UCSD-AML1 (cell line): ENCODE data around the gene CBFA2T3.
A peak's percentile ranks its signal among the peaks of the same experiment; 100 is the strongest.
"Not testable (repeated sequence)": the region's sequence is repeated elsewhere in the genome, so short reads cannot be mapped to it uniquely, and the experiment has no call there.

Source experiments
- DNase-seq: peaks from one replicate; lab custom pipeline; 2025; ENCODE audit not compliant: unreplicated experiment; lab: John Stamatoyannopoulos, UW

CBFA2T3 gene

GRCh38 chr16:89013111-89013510, 36.1 kb upstream of the CBFA2T3 start:
- DNase-seq: no peak

DNA sequence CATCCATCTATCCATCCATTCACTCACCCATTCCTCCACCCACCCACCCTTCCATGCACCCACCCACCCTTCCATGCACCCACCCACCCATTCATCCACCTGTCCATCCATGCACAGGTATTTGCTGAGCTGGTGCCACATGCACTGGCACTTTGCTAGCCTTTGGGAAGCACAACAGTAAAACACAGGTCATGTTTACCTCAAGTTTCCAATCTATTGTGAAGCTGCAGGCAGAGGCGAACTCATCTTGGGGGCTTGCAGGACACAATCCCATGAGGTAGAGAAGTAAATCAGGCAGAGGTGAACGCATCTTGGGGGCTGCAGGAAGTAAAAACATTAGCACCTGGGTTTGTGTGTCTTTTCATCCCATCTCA, 35.6 kb upstream of the CBFA2T3 start:
- DNase-seq: no peak

- no peak for DNase-seq
Observed at GRCh38 chr16:89011909-89012621, 35.1 kb upstream of the CBFA2T3 start.

DNA sequence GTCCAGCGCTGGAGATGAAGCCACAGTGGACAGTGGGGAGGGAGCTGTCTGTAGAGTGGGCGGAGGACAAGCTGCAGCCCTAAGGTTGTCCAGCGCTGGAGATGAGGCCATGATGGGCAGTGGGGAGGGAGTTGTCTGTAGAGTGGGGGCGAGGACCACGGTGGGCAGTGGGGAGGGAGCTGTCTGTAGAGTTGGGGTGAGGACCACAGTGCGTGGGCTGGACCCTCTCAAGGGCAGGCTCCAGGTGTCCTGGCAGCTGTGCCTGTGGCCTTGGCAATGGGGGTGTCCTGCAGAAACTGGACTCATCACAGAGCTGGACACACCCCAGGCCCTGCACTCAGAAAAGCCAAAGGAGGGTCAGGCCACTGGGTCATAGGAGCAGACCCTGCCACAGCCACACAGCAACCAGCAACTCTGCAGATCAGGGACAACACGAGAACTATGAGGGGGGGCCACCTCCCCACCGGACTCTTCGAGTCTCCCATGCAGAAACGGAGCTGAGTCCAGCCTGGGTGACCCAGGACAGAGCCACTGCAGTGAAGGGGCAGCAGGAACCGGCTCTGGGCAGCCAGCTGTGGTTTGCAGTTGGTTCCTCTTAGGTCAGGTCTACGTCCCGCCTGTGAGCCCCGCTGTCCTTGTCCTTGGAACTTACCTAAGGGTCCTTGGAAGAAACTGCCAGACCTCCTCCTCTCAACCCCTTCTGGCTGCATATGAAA, 33.4 kb upstream of the CBFA2T3 start:
- DNase-seq: no peak

DNA sequence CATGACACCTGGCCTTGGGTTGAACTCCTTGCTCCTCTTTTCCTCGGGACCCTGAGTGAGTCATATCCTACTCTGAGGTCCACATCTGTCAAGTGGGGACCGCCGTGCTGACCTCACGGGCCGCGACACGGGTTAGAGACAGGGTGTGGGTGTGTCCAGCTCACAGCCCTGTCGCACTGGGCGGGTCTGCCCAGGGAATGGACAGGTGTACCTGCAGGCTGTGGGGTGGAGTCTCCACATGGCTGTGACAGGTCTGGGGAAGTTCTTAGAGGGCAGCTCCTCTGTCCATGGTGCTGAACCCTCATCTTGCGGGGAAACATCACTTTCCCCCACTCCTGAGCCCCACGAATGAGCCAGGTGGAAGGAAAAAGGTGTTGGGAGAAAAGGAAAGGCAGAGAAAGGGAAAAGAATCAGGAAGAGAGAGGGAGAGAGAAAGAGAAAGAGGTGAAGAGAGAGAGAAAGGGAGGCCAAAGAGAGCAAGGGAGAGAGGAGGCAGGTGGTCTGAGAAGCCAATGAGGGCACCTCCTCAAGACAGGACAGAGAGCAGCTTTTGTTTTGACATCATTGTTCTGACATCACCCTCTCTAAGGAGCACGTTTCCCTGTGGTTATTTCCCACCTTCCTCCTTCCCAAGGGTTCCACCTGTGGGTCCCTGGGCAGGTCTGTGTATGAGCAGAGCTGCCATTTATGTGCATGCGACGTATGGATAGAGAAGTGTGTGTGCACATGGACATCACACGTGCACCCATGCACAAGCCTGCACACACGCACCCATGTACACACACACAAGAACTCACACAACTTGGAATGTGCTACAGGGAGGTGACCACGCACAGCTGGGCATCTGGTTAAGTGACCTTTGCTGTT, 32.6 kb upstream of the CBFA2T3 start:
- peak; percentile 38 for DNase-seq

DNA sequence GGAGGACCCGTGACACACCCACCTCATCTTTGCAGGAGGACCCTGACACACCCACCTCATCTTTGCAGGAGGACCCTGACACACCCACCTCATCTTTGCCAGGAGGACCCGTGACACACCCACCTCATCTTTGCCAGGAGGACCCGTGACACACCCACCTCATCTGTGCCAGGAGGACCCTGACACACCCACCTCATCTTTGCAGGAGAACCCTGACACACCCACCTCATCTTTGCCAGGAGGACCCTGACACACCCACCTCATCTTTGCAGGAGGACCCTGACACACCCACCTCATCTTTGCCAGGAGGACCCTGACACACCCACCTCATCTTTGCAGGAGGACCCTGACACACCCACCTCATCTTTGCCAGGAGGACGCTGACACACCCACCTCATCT, 31.8 kb upstream of the CBFA2T3 start:
- not testable (repeated sequence) for DNase-seq

DNA sequence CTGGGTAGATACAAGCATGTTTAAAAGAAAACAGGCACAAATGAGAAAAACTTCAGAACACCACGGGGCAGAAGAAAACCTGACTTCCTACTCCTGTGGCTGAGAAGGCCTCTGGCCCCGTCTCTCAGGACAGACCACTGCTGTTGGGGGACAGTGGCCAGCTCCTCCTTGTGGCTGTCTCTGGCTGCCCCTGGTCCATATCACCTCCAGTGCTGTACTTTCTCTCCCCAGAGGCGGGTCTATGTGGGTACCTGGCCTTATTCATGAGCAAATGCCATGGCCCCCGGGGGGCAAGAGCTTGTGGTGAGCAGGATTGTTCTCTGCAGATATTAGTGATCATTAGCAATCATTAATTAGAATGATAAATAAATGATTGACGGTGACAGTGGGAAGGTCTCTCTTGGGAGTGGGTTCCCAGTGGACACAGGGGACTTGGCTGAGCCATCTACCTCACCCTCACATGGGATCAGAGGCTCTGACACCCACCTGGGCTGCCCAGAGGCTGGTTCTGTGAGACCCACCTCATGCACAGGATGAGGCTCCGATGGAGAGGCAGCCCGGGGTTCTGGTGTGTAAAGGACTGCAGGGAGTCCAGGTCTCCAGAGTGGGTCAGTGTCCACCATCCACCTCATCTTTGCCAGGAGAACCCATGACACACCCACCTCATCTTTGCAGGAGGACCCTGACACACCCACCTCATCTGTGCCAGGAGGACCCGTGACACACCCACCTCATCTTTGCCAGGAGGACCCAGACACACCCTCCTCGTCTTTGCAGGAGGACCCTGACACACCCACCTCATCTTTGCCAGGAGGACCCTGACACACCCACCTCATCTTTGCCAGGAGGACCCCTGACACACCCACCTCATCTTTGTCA, 30.6 kb upstream of the CBFA2T3 start:
- no peak for DNase-seq

- no peak for DNase-seq
Observed at GRCh38 chr16:89006036-89006752, 29.2 kb upstream of the CBFA2T3 start.

GRCh38 chr16:89005201-89006035, 28.4 kb upstream of the CBFA2T3 start:
- DNase-seq: no peak

- DNase-seq: peak; percentile 91
Observed at GRCh38 chr16:89004209-89004831, 27.3 kb upstream of the CBFA2T3 start.

- DNase-seq: no peak
Observed at GRCh38 chr16:89003831-89004208, 26.8 kb upstream of the CBFA2T3 start.

DNA sequence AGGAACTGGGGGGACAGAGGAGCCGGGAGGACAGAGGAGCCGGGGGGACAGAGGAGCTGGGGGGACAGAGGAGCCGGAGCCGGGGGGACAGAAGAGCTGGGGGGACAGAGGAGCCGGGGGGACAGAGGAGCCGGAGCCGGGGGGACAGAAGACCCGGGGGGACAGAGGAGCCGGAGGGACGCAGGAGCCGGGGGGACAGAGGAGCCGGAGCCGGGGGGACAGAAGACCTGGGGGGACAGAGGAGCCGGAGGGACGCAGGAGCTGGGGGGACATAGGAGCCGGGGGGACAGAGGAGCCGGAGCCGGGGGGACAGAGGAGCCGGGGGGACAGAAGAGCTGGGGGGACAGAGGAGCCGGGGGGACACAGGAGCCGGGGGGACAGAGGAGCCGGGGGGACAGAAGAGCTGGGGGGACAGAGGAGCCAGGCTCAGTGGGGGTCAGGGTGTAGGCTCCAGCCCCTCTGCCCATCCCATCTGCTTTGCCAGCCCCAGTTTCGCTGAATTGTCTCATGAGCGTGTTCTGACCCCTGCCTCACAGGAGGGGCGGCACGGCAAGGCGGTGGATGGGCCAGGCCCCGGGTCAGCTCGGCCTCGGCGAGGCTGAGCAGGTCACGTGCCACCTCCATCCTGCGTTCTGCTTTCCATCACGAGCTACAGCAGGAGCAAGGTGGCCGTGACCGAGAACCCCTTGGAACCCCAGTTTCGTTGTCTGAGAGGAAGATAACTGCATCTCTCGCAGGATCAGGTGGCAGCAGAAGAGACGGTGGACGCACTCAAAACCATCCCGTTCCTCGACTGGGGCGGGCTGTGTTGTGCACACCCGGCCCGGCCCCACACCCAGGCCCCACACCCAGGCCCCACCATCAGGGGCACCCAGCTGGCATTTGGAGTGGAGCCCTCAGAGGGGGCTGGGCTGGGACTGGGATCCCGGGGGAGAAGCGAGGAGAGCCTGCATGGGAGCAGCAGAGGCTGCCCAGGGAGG, 26.1 kb upstream of the CBFA2T3 start:
- DNase-seq: no peak

DNA sequence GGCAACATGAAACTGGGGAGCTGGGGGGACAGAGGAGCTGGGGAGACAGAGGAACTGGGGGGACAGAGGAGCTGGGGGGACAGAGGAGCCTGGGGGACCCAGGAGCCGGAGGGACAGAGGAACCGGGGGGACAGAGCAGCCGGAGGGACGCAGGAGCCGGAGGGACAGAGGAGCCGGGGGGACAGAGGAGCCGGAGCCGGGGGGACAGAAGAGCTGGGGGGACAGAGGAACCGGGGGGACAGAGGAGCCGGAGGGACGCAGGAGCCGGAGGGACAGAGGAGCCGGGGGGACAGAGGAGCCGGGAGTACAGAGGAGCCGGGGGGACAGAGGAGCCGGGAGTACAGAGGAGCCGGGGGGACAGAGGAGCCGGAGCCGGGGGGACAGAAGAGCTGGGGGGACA, 25.1 kb upstream of the CBFA2T3 start:
- DNase-seq: not testable (repeated sequence)

DNA sequence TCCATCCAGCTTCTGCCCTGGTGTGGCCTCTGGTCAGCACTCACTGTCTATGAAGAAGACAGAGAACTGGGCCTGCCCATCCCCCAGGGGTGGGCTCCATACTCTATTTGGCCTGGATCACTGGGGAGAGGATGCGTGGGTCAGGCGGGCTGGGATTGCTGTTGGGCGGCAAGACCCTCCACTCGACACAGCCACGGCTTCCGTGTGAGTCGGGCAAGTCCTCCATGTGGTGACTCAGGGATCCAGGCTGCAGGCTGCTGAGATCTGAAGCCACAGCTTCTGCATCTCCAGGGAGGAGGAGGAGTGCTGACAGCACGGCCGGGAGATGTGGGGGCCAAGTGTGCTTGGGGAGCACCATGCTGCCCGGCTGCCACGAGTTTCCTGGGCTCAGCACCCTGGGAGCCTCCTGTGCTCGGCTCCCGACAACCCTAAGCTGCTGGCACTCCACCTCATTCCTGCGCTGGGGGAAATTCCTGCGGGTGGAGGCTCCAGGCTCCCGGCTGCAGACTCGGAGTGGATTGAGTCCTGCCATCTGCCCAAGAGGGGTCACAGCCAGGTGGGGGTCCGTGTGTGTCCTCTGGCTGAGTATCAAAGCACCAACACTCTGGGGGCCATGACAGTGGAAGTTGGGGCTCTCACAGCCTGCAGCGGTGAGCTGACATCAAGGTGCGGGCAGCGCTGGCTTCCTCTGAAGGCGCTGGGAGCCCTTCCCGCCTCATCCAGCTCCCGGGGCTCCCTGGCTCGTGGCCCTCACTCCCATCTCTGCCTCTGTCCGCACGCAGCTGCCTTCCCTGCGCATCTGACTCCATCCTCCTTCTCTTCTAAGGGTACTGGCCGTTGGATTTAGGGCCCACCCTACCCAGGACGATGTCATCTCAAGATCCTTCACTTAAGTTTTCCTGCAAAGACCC, 24.4 kb upstream of the CBFA2T3 start:
- no peak for DNase-seq

- no peak for DNase-seq
Observed at GRCh38 chr16:89000207-89000959, 23.4 kb upstream of the CBFA2T3 start.
